Measurements from ENCODE around the gene EIPR1. TPM values are rescaled to one million over a fixed set of nuclear protein-coding genes. Genes with fewer than 3 reads are reported as not detected.

EIPR1 gene
- total and polyA plus RNA-seq, 10 of the 15 experiments (the other 5 are each of a cell fraction or from before 2014, with no cell fraction given) = 23.6 to 61.2 (median 42.2) TPM

GRCh38 chr2:3289526-3289925, 88.1 kb downstream of the EIPR1 start:
- ChIA-PET POLR2A (no interaction called here), RAD21 (ENCODE audit: unreplicated experiment) (no interaction called here), SMC1A (ENCODE audit: uncharacterized antibody, unreplicated experiment) (no interaction called here), CTCF (no interaction called here)
- WGBS (ENCODE audit: insufficient coverage, insufficient replicate concordance, low lambda C conversion rate, missing lambda C conversion rate) = 98% methylated on average over 15 of the region's 15 CpGs
- in situ Hi-C loops (cut with MboI) (no loop called here), intact Hi-C loops (cut with micrococcal nuclease; ENCODE audit: unreplicated experiment) (no loop called here)
- Histone ChIP-seq H3K27ac (ENCODE audit: control insufficient read depth, insufficient read depth) (no peak overlapping the region), H3K4me2 (ENCODE audit: control insufficient read depth, insufficient read depth) (no peak overlapping the region), H3K4me3 (no peak overlapping the region), H3K9ac (ENCODE audit: control insufficient read depth, insufficient read depth, low read length) (no peak overlapping the region), H3K27me3 (replicated peaks in 1 of 2; ENCODE audit: control insufficient read depth in 2 of 2, insufficient read depth in 2 of 2, low read length in 1 of 2) (no peaks in the 10 kb centered on the region), H3K79me2 (ENCODE audit: control insufficient read depth, insufficient read depth, low read length) (no peaks in the 10 kb centered on the region), H4K20me1 (ENCODE audit: control insufficient read depth, insufficient read depth) (no peaks in the 10 kb centered on the region), H3K4me1 (ENCODE audit: control insufficient read depth, insufficient read depth, low read length) (no peaks in the 10 kb centered on the region), H3K36me3 (ENCODE audit: control insufficient read depth in 2 of 2, insufficient read depth in 2 of 2, low read length in 1 of 2) (no peaks in the 10 kb centered on the region; a peak in 1 of 4 replicates), H2AFZ (ENCODE audit: control insufficient read depth, low read depth, low read length) (no peak overlapping the region), H3K9me3 (replicated peaks; ENCODE audit: control insufficient read depth, insufficient read depth, low read length) (no peaks in the 10 kb centered on the region; the same call in 2 of the 3 replicates)
- ATAC-seq (no peak), FAIRE-seq (no peak), DNase-seq (ENCODE audit: low read depth, low spot score) (no peak)
- BruUV-seq (replicated peaks) = no TSS peak
- TF ChIP-seq EZH2 (IDR thresholded peaks at IDR 0.05; ENCODE audit: borderline replicate concordance, control insufficient read depth, low read depth, low read length) (no peak), MXI1 (IDR thresholded peaks at IDR 0.05; ENCODE audit: low read depth, low read length) (no peak), IKZF1 (conservative IDR thresholded peaks at IDR 0.05) (no peak)

GRCh38 chr2:3289171-3289515, 88.5 kb downstream of the EIPR1 start:
- intact Hi-C loops (cut with micrococcal nuclease; ENCODE audit: unreplicated experiment) (no loop called here), in situ Hi-C loops (cut with MboI) (no loop called here)
- no peak for DNase-seq (ENCODE audit: low read depth, low spot score)
- WGBS (ENCODE audit: insufficient coverage, insufficient replicate concordance, low lambda C conversion rate, missing lambda C conversion rate) = 97% methylated on average over 9 of the region's 9 CpGs
- Histone ChIP-seq H4K20me1 (ENCODE audit: control insufficient read depth, insufficient read depth) (no peaks in the 10 kb centered on the region), H3K4me3 (no peak overlapping the region), H3K27me3 (replicated peaks in 1 of 2; ENCODE audit: control insufficient read depth in 2 of 2, insufficient read depth in 2 of 2, low read length in 1 of 2) (no peaks in the 10 kb centered on the region), H3K4me1 (ENCODE audit: control insufficient read depth, insufficient read depth, low read length) (no peaks in the 10 kb centered on the region), H3K9me3 (replicated peaks; ENCODE audit: control insufficient read depth, insufficient read depth, low read length) (no peaks in the 10 kb centered on the region; the same call in 2 of the 3 replicates), H3K79me2 (ENCODE audit: control insufficient read depth, insufficient read depth, low read length) (no peaks in the 10 kb centered on the region), H3K27ac (ENCODE audit: control insufficient read depth, insufficient read depth) (no peak overlapping the region), H3K9ac (ENCODE audit: control insufficient read depth, insufficient read depth, low read length) (no peak overlapping the region), H2AFZ (ENCODE audit: control insufficient read depth, low read depth, low read length) (no peak overlapping the region), H3K4me2 (ENCODE audit: control insufficient read depth, insufficient read depth) (no peak overlapping the region), H3K36me3 (ENCODE audit: control insufficient read depth in 2 of 2, insufficient read depth in 2 of 2, low read length in 1 of 2) (no peaks in the 10 kb centered on the region; a peak in 1 of 4 replicates)
- BruUV-seq (replicated peaks) = no TSS peak
- ATAC-seq = no peak
- ChIA-PET RAD21 (ENCODE audit: unreplicated experiment) (no interaction called here), POLR2A (no interaction called here), CTCF (no interaction called here), SMC1A (ENCODE audit: uncharacterized antibody, unreplicated experiment) (no interaction called here)
- no peak for FAIRE-seq
- TF ChIP-seq CREB1 (IDR thresholded peaks at IDR 0.05; ENCODE audit: low read depth) (no peak), MTA3 (IDR thresholded peaks at IDR 0.05; ENCODE audit: borderline replicate concordance, low read length) (no peak), IRF3 (IDR thresholded peaks at IDR 0.05) (no peak), MAX (IDR thresholded peaks at IDR 0.05; ENCODE audit: low read depth, low read length) (no peak), NKRF (conservative IDR thresholded peaks at IDR 0.05) (no peak), BACH1 (IDR thresholded peaks at IDR 0.05; ENCODE audit: borderline replicate concordance) (no peak), EP300 (IDR thresholded peaks at IDR 0.05; ENCODE audit: borderline replicate concordance in 1 of 2, control insufficient read depth in 1 of 2, low read depth in 2 of 2, low read length in 2 of 2) (no peak), MEF2A (IDR thresholded peaks at IDR 0.05; ENCODE audit: insufficient read depth, low read depth, low read length) (no peak), STAT3 (IDR thresholded peaks at IDR 0.05; ENCODE audit: low read depth, low read length) (no peak), EGR1 (IDR thresholded peaks at IDR 0.05; ENCODE audit: borderline replicate concordance in 1 of 2, low read depth in 2 of 2, low read length in 2 of 2) (no peak), ASH2L (IDR thresholded peaks at IDR 0.05; ENCODE audit: borderline replicate concordance, low read depth) (no peak), SPI1 (IDR thresholded peaks at IDR 0.05; ENCODE audit: borderline replicate concordance, insufficient read depth, low read depth, low read length) (no peak)
